GDM1 (cell line): Measurements from ENCODE around the gene PRDM16.

Experiments
- DNase-seq: peaks from one replicate; lab custom pipeline; 2025; lab: John Stamatoyannopoulos, UW

PRDM16 gene

GRCh38 chr1:3415260-3416090, 346.5 kb downstream of the PRDM16 start:
- DNase-seq = no peak

- no peak for DNase-seq
Observed at GRCh38 chr1:3417082-3417739, 348.2 kb downstream of the PRDM16 start.

- DNase-seq = no peak
Observed at GRCh38 chr1:3417934-3418333, 348.9 kb downstream of the PRDM16 start.

- DNase-seq = no peak
Observed at GRCh38 chr1:3418600-3418999, 349.6 kb downstream of the PRDM16 start.

DNA sequence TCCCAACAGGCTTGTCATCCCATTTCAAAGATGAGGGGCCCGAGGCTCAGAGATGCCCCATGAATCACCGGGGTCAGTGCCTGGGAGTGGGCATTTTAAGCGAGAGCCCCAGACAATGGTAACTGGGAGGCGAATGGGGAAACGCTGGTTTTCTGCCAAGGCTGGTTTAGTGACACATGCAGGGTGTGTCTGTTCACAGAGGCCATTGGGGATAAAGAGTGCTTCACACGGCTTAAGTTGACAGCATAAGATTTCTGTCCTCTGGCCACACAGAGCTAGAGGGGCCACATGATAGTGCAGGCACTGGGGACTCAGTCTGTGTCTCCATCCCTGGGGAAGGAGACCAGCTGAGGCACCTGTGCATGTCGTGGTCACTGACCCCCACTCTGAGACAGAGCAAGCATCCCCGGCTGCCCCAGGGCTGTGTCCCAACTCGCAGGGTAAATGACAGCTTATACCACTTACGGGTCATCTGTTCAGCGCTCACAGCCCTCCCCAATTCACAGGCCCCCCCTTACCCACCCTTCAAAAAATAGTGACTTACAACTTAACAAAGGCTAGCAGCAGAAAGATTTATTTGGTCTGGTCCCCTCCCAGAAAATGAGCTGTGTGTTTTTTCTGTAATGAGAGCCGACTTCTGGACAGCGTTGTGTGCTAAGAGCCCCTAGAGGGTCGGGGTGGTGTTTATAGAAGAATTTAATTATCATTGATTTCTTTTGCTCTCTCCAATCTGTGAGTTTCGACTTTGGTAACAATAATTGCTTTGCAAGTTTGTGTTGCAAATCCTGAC, 350.6 kb downstream of the PRDM16 start:
- DNase-seq = no peak

GRCh38 chr1:3420218-3420951, 351.4 kb downstream of the PRDM16 start:
- DNase-seq = no peak

- no peak for DNase-seq
Observed at GRCh38 chr1:3422638-3423037, 353.6 kb downstream of the PRDM16 start.

DNA sequence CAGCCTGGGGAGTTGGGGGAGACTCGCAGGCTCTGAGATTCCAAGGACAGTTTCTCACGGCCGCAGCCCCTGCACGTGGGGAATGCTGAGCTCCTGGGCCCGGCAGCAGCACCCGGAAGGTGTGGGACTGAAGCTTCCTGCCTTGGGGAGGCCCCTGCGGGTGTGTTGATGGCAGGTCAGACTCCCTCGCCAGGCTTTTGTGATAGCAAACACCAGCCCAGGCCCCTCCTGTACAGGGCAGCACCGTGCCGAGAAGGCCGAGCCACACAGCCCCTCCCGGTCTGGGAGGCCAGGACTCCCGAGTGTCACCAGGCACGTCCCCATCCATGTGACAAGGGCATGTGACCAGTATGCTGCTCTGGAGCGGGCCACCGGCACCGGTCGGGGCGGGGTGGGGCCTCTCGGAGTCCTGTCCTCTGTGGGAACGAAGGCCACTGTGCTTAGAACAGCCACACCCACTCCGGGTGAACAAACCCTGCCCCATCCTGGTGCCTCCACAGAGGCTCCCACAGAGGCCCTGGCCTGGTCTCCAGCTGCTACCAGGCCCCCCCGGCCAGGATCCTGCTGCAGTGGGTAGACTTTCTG, 354.3 kb downstream of the PRDM16 start:
- DNase-seq = no peak

- no peak for DNase-seq
Observed at GRCh38 chr1:3423896-3424611, 355.1 kb downstream of the PRDM16 start.

- DNase-seq = no peak
Observed at GRCh38 chr1:3425486-3426215, 356.6 kb downstream of the PRDM16 start.

DNA sequence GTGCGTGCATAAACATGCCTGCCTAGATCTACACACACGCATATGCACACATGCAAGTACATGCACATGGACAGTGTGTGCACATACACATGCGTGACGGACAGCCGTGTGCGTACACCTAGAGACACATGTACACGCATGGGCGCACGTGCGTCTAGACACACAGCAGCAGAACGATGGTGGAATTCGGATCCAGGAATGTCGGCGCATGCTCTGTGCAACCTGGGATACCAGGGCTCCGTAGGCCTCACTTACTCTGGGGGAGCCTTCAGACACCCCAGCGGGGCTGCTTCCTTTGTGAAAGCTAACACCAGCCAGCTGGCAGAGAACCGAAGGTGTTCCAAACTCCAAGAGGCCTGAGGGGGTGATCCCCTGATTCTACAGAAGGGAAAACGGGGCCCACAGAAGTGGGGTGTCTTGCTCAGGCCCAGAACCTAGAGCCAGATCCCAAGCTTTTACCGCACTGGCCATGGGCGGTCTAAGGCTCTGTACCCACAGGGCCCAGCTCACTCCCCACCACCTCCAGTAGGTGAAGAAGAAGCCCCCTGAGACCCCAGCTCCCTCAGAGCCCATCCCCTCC, 358.0 kb downstream of the PRDM16 start:
- DNase-seq = no peak

- DNase-seq = no peak
Observed at GRCh38 chr1:3427711-3428704, 359.0 kb downstream of the PRDM16 start.

DNA sequence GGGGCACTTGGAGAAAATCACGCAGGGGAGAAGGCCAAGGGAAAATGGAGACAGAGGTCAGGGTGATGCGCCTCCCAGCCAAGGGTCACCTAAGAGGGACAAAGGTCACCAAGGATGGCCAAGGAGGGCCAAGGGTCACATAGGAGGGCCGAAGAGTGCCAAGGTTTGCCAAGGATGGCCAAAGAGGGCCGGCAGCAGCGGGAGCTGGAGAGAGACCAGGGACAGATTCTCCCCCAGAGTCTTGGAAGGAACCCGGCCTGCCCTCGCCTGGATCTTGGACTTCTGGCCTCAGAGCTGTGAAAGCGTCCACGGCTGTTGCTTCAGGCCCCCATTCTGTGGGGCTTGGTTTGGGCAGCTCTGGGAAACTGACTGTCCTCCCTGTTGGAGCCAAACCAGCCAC, 359.9 kb downstream of the PRDM16 start:
- DNase-seq = no peak

DNA sequence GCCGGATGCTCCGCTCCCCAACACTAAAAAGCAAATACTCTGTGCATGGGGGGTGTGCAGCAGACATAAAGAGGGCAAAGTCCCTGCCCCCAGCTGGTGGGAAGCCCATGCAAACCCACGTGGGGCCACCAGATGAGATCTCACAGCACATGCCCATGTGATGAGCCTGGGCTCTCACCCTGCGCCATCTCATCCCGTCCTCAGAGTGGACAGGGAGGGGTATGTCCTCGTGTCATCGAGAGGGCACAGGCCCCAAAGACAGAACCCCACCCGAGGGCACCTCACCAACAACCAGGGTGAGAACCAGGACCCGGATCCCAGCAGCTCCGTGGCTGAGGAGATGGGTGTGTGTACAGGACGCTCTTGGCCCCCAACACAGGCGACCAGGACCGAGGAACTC, 360.3 kb downstream of the PRDM16 start:
- DNase-seq = no peak

GRCh38 chr1:3429766-3430165, 360.8 kb downstream of the PRDM16 start:
- no peak for DNase-seq

DNA sequence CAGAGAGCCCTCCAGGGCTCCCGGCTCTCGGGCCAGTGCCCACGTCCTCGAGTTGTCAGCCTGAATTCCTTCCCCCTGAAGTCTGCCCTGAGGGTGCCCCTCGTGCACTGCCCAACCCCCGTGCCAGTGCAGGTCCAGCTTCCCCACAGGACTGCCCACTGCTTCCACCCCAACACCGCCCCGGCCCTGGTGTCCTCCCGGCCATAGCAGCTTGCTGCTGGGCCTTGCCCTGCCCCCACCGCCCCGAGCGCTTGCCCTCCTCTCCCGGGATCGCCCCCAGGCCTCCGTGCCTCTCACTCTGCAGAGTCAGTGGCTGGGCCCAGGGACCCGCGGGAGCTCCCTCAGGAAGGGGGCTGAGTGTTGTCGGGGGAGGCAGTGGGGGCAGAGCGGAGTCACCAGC, 361.4 kb downstream of the PRDM16 start:
- no peak for DNase-seq

- DNase-seq = no peak
Observed at GRCh38 chr1:3430820-3431219, 361.8 kb downstream of the PRDM16 start.

DNA sequence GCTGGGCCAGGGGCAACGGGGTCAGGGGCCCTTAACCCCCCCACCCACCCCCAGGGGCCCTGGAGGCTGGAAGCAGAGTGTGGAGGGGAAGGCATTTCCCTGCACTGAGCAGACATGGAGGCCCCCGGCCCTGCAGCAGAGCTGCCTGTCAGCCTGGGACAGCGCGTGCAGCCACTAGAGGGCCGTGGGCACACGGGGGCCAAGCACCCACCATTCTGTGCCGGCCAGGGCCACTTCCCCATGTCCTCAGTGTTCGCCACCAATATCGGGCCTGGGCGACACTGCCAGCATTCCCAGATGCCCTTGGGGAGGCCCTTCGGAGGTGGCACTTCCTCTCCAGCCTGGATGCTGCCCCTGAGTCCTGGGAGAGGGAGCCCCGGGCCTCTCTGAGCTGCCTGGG, 362.3 kb downstream of the PRDM16 start:
- no peak for DNase-seq

DNA sequence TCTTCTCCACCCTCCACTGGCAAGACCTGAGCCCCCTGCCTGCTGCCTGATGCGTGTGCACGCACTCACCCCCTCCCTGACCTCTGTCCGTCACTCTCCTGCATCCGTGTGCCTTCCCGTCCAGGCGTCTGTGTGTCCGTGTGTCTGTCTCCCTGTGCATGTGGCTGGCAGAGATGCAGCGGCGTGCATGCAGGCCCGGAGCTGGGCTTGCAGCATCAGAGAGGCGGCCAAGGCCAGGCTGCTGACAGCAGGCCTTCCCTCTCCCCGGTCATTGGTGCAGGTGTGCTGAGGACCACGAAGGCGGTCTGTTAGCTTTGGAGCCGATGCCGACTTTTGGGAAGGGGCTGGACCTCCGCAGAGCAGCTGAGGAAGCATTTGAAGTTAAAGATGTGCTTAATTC, 362.7 kb downstream of the PRDM16 start:
- DNase-seq = no peak
